ENCODE results near the gene STKLD1.

The STKLD1 gene

GRCh38 chr9:133454943-133455673 is 78.9 kb downstream of the STKLD1 start:
- Mint-ChIP-seq H3K27me3 (ENCODE audit: low read depth) (no peaks in the 10 kb centered on the region), H3K4me3 (no peak overlapping the region), H3K4me1 (ENCODE audit: low read depth) (peaks cover 3% of the 10 kb centered on the region), H3K9me3 (no peaks in the 10 kb centered on the region), H3K36me3 (ENCODE audit: low read depth) (no peaks in the 10 kb centered on the region), H3K27ac (no peak overlapping the region)

Measured in T-helper 1 cell treated with Interleukin-12 subunit alpha and Interleukin-12 subunit beta and Interleukin-4 antibody, amounts not matched to agents 30 μg/mL and 1 μg/mL, for 36 hours (primary cell).